HG03066 (cell line): Measurements from ENCODE around the gene C1orf50.
"Not testable (repeated sequence)": the region's sequence is repeated elsewhere in the genome, so short reads cannot be mapped to it uniquely, and the experiment has no call there.

Experiments
- ATAC-seq: cut with Tn5 transposase; IDR thresholded peaks from one replicate; pipeline ENCODE4 v1.9.1; 2021; ENCODE audit warnings: low read depth; ENCODE audit not compliant: unreplicated experiment

Gene C1orf50

GRCh38 chr1:42766741-42767509 lies at the start of gene C1orf50, which contains the start of gene P3H1:
Gene C1orf50, plus strand, starts transcription at chr1:42767249. Its CDS starts 63 bp downstream, at chr1:42767312.
Gene P3H1, minus strand, starts transcription at chr1:42767028. Its CDS starts 57 bp downstream, at chr1:42766971.
- peak; percentile 84 for ATAC-seq

- ATAC-seq, result no peak
Observed at GRCh38 chr1:42720868-42721267, 46.2 kb upstream of the C1orf50 start.

- no peak for ATAC-seq
Observed at GRCh38 chr1:42721926-42722325, 45.1 kb upstream of the C1orf50 start.

GRCh38 chr1:42722403-42722802 lies 44.6 kb upstream of the C1orf50 start:
- not testable (repeated sequence) for ATAC-seq

GRCh38 chr1:42723511-42723910 lies 43.5 kb upstream of the C1orf50 start:
- ATAC-seq, result no peak

GRCh38 chr1:42725820-42726219 lies 41.2 kb upstream of the C1orf50 start:
- ATAC-seq, result not testable (repeated sequence)

- ATAC-seq, result no peak
Observed at GRCh38 chr1:42730002-42730401, 37.0 kb upstream of the C1orf50 start.

- no peak for ATAC-seq
Observed at GRCh38 chr1:42730988-42731387, 36.1 kb upstream of the C1orf50 start.

GRCh38 chr1:42731585-42731984 lies 35.5 kb upstream of the C1orf50 start:
- ATAC-seq, result no peak

GRCh38 chr1:42732126-42732680 lies 34.8 kb upstream of the C1orf50 start:
- ATAC-seq, result no peak

- no peak for ATAC-seq
Observed at GRCh38 chr1:42733415-42734200, 33.4 kb upstream of the C1orf50 start.

- ATAC-seq, result no peak
Observed at GRCh38 chr1:42734201-42735035, 32.6 kb upstream of the C1orf50 start.

- ATAC-seq, result no peak
Observed at GRCh38 chr1:42735056-42735455, 32.0 kb upstream of the C1orf50 start.

GRCh38 chr1:42735477-42736105 lies 31.5 kb upstream of the C1orf50 start:
- ATAC-seq, result no peak

GRCh38 chr1:42736152-42736551 lies 30.9 kb upstream of the C1orf50 start:
- no peak for ATAC-seq

- ATAC-seq, result no peak
Observed at GRCh38 chr1:42736571-42737200, 30.4 kb upstream of the C1orf50 start.

- ATAC-seq, result no peak
Observed at GRCh38 chr1:42737257-42737656, 29.8 kb upstream of the C1orf50 start.

- ATAC-seq, result no peak
Observed at GRCh38 chr1:42737986-42738677, 28.9 kb upstream of the C1orf50 start.

GRCh38 chr1:42738678-42739226 lies 28.3 kb upstream of the C1orf50 start:
- no peak for ATAC-seq
